ENCODE measurements around the gene CSNK1G1. TPM values are rescaled to one million over a fixed set of nuclear protein-coding genes. Genes with fewer than 3 reads are reported as not detected.

The CSNK1G1 gene
- total RNA-seq, 1 donor from 2014 or later = 19.8 TPM

GRCh38 chr15:64251121-64251520 lies 104.9 kb downstream of the CSNK1G1 start:
- TF ChIP-seq, protein P1, sequence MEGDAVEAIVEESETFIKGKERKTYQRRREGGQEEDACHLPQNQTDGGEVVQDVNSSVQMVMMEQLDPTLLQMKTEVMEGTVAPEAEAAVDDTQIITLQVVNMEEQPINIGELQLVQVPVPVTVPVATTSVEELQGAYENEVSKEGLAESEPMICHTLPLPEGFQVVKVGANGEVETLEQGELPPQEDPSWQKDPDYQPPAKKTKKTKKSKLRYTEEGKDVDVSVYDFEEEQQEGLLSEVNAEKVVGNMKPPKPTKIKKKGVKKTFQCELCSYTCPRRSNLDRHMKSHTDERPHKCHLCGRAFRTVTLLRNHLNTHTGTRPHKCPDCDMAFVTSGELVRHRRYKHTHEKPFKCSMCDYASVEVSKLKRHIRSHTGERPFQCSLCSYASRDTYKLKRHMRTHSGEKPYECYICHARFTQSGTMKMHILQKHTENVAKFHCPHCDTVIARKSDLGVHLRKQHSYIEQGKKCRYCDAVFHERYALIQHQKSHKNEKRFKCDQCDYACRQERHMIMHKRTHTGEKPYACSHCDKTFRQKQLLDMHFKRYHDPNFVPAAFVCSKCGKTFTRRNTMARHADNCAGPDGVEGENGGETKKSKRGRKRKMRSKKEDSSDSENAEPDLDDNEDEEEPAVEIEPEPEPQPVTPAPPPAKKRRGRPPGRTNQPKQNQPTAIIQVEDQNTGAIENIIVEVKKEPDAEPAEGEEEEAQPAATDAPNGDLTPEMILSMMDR (IDR thresholded peaks at IDR 0.05) = no peak
- H3K27me3 ChIP-seq (ENCODE audit: low read depth) = no peaks in the 10 kb centered on the region
- H3K4me3 ChIP-seq = no peak overlapping the region
- intact Hi-C loops (cut with DNase I) = no loop called here
- H3K4me1 ChIP-seq = peaks cover 16% of the 10 kb centered on the region
- DNase-seq (no peak), ATAC-seq (no peak)
- no peaks in the 10 kb centered on the region for H3K36me3 ChIP-seq
- H3K27ac ChIP-seq = no peak overlapping the region
- H3K9me3 ChIP-seq = no peaks in the 10 kb centered on the region

DNA sequence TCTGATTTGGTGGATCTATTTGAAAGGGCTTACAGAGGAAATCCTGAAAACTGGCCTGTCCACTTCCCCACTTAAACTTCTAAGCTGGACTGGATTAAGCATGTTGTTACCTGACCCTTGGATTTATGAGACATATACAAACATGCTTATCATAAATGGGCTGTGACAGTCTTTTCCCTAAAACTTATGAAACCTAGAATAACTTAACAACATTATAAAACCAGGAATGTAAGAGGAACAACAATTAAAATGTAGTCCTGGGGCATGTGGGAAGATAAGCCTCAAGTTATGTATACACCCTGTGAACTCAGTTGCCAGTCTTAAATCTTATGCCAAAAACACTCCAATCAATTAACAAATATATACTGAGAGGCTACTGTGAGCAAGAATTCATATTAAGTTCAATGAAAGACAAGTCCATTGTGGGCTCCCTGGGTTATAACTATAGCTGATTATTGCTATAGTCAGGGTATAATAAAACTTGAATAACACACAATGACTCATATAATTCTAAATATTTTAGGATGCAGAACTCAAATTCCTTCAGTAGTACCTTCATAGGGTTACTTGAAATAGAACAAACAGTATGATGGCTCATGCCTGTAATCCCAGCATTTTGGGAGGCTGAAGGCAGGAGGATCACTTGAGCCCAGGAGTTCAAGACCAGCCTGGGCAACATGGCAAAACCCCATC lies 105.9 kb downstream of the CSNK1G1 start:
- Histone ChIP-seq H3K27me3 (ENCODE audit: low read depth) (no peaks in the 10 kb centered on the region), H3K4me1 (peaks cover 16% of the 10 kb centered on the region), H3K27ac (no peak overlapping the region), H3K36me3 (no peaks in the 10 kb centered on the region), H3K9me3 (no peaks in the 10 kb centered on the region), H3K4me3 (no peak overlapping the region)
- TF ChIP-seq, protein P1 (IDR thresholded peaks at IDR 0.05) = no peak
- intact Hi-C loops (cut with DNase I) = no loop called here
- peak in 1 of 2 donors; percentile 33 for ATAC-seq
- DNase-seq = no peak

- Histone ChIP-seq H3K27ac (no peak overlapping the region), H3K27me3 (ENCODE audit: low read depth) (no peaks in the 10 kb centered on the region), H3K4me3 (no peak overlapping the region), H3K4me1 (peaks cover 16% of the 10 kb centered on the region), H3K36me3 (no peaks in the 10 kb centered on the region), H3K9me3 (no peaks in the 10 kb centered on the region)
- intact Hi-C loops (cut with DNase I) = no loop called here
- ATAC-seq (peak in 1 of 2 donors; percentile 52), DNase-seq (no peak)
- TF ChIP-seq, protein P1 (IDR thresholded peaks at IDR 0.05) = no peak
These were observed 106.6 kb downstream of the CSNK1G1 start for GRCh38 chr15:64249406-64249805.

GRCh38 chr15:64247906-64248541 lies 107.9 kb downstream of the CSNK1G1 start:
- H3K9me3 ChIP-seq = no peaks in the 10 kb centered on the region
- DNase-seq = no peak
- peak; percentile 82 to 92 for ATAC-seq
- H3K27ac ChIP-seq = peak overlapping the region; percentile 54
- H3K4me3 ChIP-seq = no peak overlapping the region
- intact Hi-C loops (cut with DNase I) = no loop called here
- H3K36me3 ChIP-seq = no peaks in the 10 kb centered on the region
- TF ChIP-seq, protein P1 (IDR thresholded peaks at IDR 0.05) = no peak
- H3K27me3 ChIP-seq (ENCODE audit: low read depth) = no peaks in the 10 kb centered on the region
- H3K4me1 ChIP-seq = peaks cover 16% of the 10 kb centered on the region

- no peaks in the 10 kb centered on the region for H3K27me3 ChIP-seq (ENCODE audit: low read depth)
- ATAC-seq = no peak
- peak overlapping the region; percentile 47 for H3K27ac ChIP-seq
- H3K36me3 ChIP-seq = no peaks in the 10 kb centered on the region
- peaks cover 16% of the 10 kb centered on the region for H3K4me1 ChIP-seq
- TF ChIP-seq, protein P1 (IDR thresholded peaks at IDR 0.05) = no peak
- intact Hi-C loops (cut with DNase I) = no loop called here
- H3K4me3 ChIP-seq = no peak overlapping the region
- H3K9me3 ChIP-seq = no peaks in the 10 kb centered on the region
- DNase-seq = no peak
These were observed 108.5 kb downstream of the CSNK1G1 start for GRCh38 chr15:64247535-64247905.
